Thoracic aorta (tissue), 2 donors: Measurements from ENCODE around the gene TNFRSF18. TPM values are rescaled to one million over a fixed set of nuclear protein-coding genes. Genes with fewer than 3 reads are reported as not detected.

Experiments
- ATAC-seq: fragments of 150-250 bp; one replicate; pipeline ENCODE4 v1.8.0; 2017; ENCODE audit warnings: low read depth; ENCODE audit not compliant: insufficient number of reproducible peaks, low FRiP score
- DNase-seq: peaks from one replicate; pipeline ENCODE4 v3.0.0-alpha.2; 2020; ENCODE audit warnings: low spot score
- H3K27ac ChIP-seq, 2 donors: fragments of 200-600 bp; sonication (generic); 1 replicate in 1 of 2; 2 replicates in 1 of 2; pipeline ENCODE4 v1.5.1; 2016; ENCODE audit warnings: mild to moderate bottlenecking in 2 of 2, moderate library complexity in 2 of 2
- H3K27me3 ChIP-seq: fragments of 200-600 bp; sonication (generic); replicated peaks from 2 replicates; pipeline ENCODE4 v1.6.0; 2016; ENCODE audit warnings: mild to moderate bottlenecking; ENCODE audit not compliant: insufficient read depth
- H3K36me3 ChIP-seq: fragments of 200-600 bp; sonication (generic); one replicate; pipeline ENCODE4 v1.5.1; 2016
- H3K4me1 ChIP-seq, 2 donors: fragments of 200-600 bp; sonication (generic); 1 replicate in 1 of 2; 2 replicates in 1 of 2; pipeline versions ENCODE4 v1.5.1 to v1.6.0; 2016; ENCODE audit warnings: low read depth in 2 of 2, mild to moderate bottlenecking in 1 of 2; ENCODE audit not compliant: control insufficient read depth in 1 of 2
- H3K4me3 ChIP-seq: fragments of 200-600 bp; sonication (generic); 2 replicates; pipeline ENCODE4 v1.5.1; 2016; ENCODE audit warnings: mild to moderate bottlenecking
- H3K9me3 ChIP-seq: fragments of 200-600 bp; sonication (generic); 2 replicates; pipeline ENCODE4 v1.5.1; 2016
- total RNA-seq, 2 donors: library from RNA; depleted of rRNA; stranded (reverse); fragments of >200 nt; gene quantifications; one replicate each; pipeline versions ENCODE4 v1.1.0 to v1.2.3, GENCODE V29; 2016
- TF ChIP-seq, protein P1 (sequence below): fragments of 200-600 bp; sonication (generic); IDR thresholded peaks from one replicate; pipeline ENCODE4 v1.5.1; 2019; ENCODE audit warnings: antibody characterized with exemption

TNFRSF18 gene
- total RNA-seq, 2 donors from 2014 or later = 1.3 TPM; not detected in 1

GRCh38 chr1:1239614-1240347, 33.4 kb upstream of the TNFRSF18 start:
- DNase-seq (no peak), ATAC-seq (no peak)
- Histone ChIP-seq H3K27me3 (no peaks in the 10 kb centered on the region), H3K36me3 (peaks cover 1% of the 10 kb centered on the region), H3K9me3 (no peaks in the 10 kb centered on the region), H3K4me1 (no peaks in the 10 kb centered on the region), H3K27ac (no peak overlapping the region), H3K4me3 (no peak overlapping the region)
- TF ChIP-seq, protein P1, sequence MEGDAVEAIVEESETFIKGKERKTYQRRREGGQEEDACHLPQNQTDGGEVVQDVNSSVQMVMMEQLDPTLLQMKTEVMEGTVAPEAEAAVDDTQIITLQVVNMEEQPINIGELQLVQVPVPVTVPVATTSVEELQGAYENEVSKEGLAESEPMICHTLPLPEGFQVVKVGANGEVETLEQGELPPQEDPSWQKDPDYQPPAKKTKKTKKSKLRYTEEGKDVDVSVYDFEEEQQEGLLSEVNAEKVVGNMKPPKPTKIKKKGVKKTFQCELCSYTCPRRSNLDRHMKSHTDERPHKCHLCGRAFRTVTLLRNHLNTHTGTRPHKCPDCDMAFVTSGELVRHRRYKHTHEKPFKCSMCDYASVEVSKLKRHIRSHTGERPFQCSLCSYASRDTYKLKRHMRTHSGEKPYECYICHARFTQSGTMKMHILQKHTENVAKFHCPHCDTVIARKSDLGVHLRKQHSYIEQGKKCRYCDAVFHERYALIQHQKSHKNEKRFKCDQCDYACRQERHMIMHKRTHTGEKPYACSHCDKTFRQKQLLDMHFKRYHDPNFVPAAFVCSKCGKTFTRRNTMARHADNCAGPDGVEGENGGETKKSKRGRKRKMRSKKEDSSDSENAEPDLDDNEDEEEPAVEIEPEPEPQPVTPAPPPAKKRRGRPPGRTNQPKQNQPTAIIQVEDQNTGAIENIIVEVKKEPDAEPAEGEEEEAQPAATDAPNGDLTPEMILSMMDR = no peak

DNA sequence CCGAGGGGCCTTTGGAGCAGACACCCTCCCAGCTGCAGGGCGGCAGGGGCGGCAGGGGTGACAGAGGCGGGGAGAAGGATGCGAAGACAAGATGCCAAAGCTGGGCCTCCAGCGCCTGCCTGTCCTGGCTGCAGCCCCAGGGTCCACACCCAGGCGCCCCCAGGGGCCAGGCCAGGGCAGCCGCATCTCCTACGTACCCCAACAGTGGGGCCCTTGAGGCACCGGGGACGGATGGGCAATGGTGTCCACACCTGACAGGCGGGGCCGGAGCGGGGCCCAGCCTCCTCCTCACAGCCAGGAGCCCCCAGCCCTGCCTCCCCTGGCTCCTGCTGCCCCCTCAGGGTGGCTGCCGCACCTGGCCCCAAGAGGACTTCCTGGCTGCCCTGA, 32.8 kb upstream of the TNFRSF18 start:
- DNase-seq = no peak
- Histone ChIP-seq H3K4me3 (no peak overlapping the region), H3K27ac (no peak overlapping the region), H3K4me1 (no peaks in the 10 kb centered on the region), H3K27me3 (no peaks in the 10 kb centered on the region), H3K9me3 (no peaks in the 10 kb centered on the region), H3K36me3 (peaks cover 3% of the 10 kb centered on the region)
- ATAC-seq = no peak
- TF ChIP-seq, protein P1 = no peak

- H3K27ac ChIP-seq = no peak overlapping the region
- H3K9me3 ChIP-seq = no peaks in the 10 kb centered on the region
- no peak for ATAC-seq
- H3K36me3 ChIP-seq = peaks cover 6% of the 10 kb centered on the region
- no peaks in the 10 kb centered on the region for H3K4me1 ChIP-seq
- no peak for DNase-seq
- H3K4me3 ChIP-seq = no peak overlapping the region
- no peaks in the 10 kb centered on the region for H3K27me3 ChIP-seq
- TF ChIP-seq, protein P1 = no peak
These were observed 32.3 kb upstream of the TNFRSF18 start for GRCh38 chr1:1238702-1239178.

DNA sequence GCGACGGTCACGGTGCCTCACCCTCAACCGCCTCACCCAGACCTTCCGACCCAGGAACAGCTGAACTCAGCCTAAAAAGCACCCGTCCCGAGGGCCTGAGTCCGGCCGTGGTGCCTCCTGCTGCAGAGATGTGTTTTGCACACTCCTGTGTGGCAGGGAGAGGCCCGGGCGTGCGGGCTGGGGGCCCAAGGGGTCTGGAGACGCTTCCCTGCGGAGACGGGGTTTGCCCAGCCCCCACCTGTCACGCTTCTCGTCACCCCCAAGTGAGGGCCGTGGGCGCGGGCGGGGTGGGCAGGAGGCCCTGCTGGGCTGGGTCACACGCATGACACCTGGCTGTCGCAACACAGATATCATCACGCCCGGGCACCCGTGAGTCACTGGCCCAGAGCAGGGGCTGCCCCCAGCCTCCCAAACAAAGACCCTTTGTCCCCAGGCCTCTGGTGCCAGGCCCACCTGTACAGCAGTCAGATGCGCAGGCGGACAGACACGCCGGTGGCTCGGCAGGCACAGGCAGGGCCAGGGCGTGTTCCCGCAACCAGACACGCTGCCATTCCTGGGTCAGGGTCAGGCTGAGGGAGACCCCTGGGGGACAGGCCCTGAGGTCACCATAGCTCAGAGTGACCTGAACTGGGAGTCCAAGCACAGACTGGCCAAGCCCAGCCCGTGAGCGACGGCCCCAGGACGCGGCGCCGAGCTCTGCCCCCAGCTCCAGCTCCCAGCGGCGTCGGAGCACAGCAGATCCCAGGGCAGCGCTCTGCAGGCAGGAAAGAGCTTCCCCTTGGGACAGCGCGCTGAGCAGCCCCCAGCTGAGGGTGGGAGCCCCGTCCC, 31.7 kb upstream of the TNFRSF18 start:
- no peak overlapping the region for H3K4me3 ChIP-seq
- H3K27me3 ChIP-seq = no peaks in the 10 kb centered on the region
- peaks cover 6% of the 10 kb centered on the region for H3K36me3 ChIP-seq
- H3K27ac ChIP-seq = no peak overlapping the region
- ATAC-seq (no peak), DNase-seq (no peak)
- H3K9me3 ChIP-seq = no peaks in the 10 kb centered on the region
- H3K4me1 ChIP-seq = peaks cover under 1 to 2% of the 10 kb centered on the region in 2 donors
- TF ChIP-seq, protein P1 = no peak
